Activated CD4-positive, alpha-beta T cell treated with anti-CD3 and anti-CD28 coated beads for 4 hours (primary cell): ENCODE measurements around the gene PLA2R1.

ENCODE experiments used
- DNase-seq, 2 donors: peaks; one replicate each; pipeline ENCODE4 v3.0.0-alpha.2; 2020

Gene PLA2R1

GRCh38 chr2:159925975-159926374 lies 136.4 kb downstream of the PLA2R1 start:
- no peak for DNase-seq

GRCh38 chr2:159922563-159922962 lies 139.9 kb downstream of the PLA2R1 start:
- no peak for DNase-seq

- DNase-seq, result peak; percentile 69
These were observed 140.5 kb downstream of the PLA2R1 start for GRCh38 chr2:159921752-159922404.

- no peak for DNase-seq
These were observed 145.9 kb downstream of the PLA2R1 start for GRCh38 chr2:159916511-159916910.

GRCh38 chr2:159913900-159914299 lies 148.5 kb downstream of the PLA2R1 start:
- DNase-seq, result no peak

- DNase-seq, result no peak
These were observed 149.8 kb downstream of the PLA2R1 start for GRCh38 chr2:159912580-159912979.

- no peak for DNase-seq
These were observed 151.5 kb downstream of the PLA2R1 start for GRCh38 chr2:159910951-159911350.

GRCh38 chr2:159908623-159909022 lies 153.8 kb downstream of the PLA2R1 start:
- no peak for DNase-seq

GRCh38 chr2:159907909-159908308 lies 154.5 kb downstream of the PLA2R1 start:
- no peak for DNase-seq

- no peak for DNase-seq
These were observed 156.3 kb downstream of the PLA2R1 start for GRCh38 chr2:159905926-159906714.

- no peak for DNase-seq
These were observed 157.5 kb downstream of the PLA2R1 start for GRCh38 chr2:159904959-159905305.

- peak; percentile 80 to 85 for DNase-seq
These were observed 158.1 kb downstream of the PLA2R1 start, which contains the start of gene LY75 for GRCh38 chr2:159904127-159904958. LY75 (minus strand) TSS chr2:159904756.

- peak; percentile 47 to 55 for DNase-seq
These were observed 158.8 kb downstream of the PLA2R1 start for GRCh38 chr2:159903443-159904126.

- DNase-seq, result no peak
These were observed 159.7 kb downstream of the PLA2R1 start for GRCh38 chr2:159902722-159903121.

GRCh38 chr2:159900343-159900742 lies 162.1 kb downstream of the PLA2R1 start:
- DNase-seq, result no peak

- no peak for DNase-seq
These were observed 164.0 kb downstream of the PLA2R1 start for GRCh38 chr2:159898441-159898840.

GRCh38 chr2:159897720-159898119 lies 164.7 kb downstream of the PLA2R1 start:
- DNase-seq, result no peak

GRCh38 chr2:159897081-159897480 lies 165.3 kb downstream of the PLA2R1 start:
- DNase-seq, result no peak

- DNase-seq, result no peak
These were observed 167.0 kb downstream of the PLA2R1 start for GRCh38 chr2:159895258-159896065.

GRCh38 chr2:159894145-159894838 lies 168.1 kb downstream of the PLA2R1 start:
- DNase-seq, result no peak
